GM19372 (cell line): ENCODE measurements around the gene MRRF.
"Not testable (repeated sequence)": the region's sequence is repeated elsewhere in the genome, so short reads cannot be mapped to it uniquely, and the experiment has no call there.

ENCODE experiments used
- ATAC-seq: cut with Tn5 transposase; IDR thresholded peaks from one replicate; pipeline ENCODE4 v1.9.1; 2021; ENCODE audit warnings: mild to moderate bottlenecking, low read depth, moderate library complexity; ENCODE audit not compliant: unreplicated experiment

The MRRF gene

DNA sequence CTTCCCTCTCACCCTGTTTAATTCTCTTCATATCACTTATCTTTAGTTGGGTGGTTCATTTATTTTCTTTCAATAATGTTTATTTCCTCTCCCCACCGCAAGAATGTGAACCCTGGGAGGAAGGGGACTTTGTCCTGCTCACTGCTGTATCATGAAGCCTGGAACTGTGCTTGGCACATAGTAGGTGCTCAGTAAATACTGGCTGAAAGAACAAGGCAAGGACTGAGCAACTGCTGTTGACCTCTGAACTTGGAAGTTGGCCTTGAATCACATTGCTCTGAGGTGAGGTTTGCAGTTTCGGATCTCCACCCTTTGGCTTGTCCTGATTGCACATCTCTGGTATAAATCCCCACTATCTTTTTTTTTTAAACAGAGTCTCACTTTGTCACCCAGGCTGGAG lies 84.1 kb downstream of the MRRF start:
- no peak for ATAC-seq

GRCh38 chr9:122349201-122349600 lies 84.5 kb downstream of the MRRF start:
- ATAC-seq = no peak

- ATAC-seq = peak; percentile 55
Measured at GRCh38 chr9:122350577-122351355, 86.1 kb downstream of the MRRF start.

GRCh38 chr9:122354536-122355199 lies 90.0 kb downstream of the MRRF start:
- no peak for ATAC-seq

DNA sequence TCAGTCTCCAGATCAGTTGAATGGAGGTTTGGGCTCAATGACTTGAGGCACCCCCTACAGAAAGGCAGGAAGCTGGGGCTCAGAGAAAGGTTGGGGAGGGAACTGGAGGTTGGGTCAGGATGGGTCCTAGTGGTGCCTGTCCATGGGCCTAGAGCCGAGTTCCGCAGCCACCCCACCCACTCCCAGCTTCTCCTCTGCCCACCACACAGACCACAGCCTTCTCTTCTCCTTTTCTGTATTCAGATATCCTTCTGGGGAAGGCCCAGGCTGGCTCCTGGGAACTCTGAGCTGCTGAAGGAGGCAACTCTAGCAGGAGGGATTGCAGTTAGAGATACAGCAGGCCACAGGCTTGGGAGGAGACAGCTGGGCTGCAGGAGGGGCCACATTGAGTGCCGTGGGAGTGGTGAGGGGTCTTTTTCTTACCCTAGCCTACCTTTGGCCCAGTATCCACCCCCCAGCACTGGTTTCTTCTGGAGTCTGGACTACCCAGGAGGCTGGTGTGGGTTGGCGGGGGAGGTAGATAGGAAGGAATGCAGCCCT lies 90.7 kb downstream of the MRRF start:
- no peak for ATAC-seq

DNA sequence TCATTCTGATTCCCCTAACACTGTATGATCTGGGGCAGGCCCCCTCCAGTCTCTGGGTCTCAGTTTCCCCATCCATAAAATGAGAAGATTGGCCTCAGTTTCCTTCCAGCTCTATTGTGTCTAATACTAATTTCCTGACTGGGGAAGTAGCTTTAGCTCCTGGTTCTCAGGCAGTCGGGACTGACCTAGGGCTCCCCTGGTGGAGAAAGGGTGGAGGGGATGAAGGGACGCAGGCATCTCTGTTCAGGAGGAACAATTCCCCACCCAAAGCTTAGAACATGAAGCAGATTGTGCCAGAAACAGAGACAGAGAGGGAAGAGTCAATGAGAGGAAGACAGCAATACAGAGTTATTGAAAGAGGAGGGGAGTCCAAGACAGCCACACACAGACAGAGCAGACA lies 91.9 kb downstream of the MRRF start:
- no peak for ATAC-seq

- ATAC-seq = no peak
Measured at GRCh38 chr9:122360891-122361290, 96.2 kb downstream of the MRRF start.

GRCh38 chr9:122363131-122363530 lies 98.4 kb downstream of the MRRF start:
- ATAC-seq = not testable (repeated sequence)

DNA sequence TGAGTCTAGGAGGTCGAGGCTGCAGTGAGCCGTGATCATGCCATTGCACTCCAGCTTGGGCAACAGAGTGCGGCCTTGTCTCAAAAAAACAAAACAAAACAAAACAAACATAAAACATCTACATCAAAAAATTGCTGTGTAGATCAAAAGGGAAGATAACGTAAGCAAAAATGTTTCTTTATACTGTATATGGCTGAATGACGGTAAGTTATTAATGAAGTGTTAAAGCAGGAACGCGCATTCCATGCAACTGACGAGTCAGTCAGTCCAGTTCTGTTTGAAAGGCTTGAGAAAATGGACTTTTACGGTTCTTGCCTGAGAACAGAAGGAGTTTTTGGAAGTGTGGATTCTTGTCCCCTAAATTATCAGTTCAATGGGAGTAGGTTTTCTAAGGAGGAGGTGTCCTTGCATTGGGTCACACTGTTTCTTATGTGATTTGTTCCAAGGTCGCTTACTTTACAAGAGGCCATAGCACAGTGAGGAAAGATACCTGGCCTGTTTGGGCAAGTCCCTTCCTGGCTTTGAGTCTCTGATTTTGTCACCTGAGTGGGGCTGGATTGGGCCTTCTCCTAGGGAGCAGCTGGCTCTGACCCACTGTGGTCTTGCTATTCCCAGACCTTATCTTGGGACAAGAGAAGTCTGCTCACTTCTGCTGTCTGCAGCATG lies 99.6 kb downstream of the MRRF start:
- ATAC-seq = no peak

GRCh38 chr9:122364783-122365150 lies 100.1 kb downstream of the MRRF start:
- ATAC-seq = no peak

GRCh38 chr9:122366074-122366660 lies 101.5 kb downstream of the MRRF start:
- ATAC-seq = no peak

- no peak for ATAC-seq
Measured at GRCh38 chr9:122367065-122367464, 102.4 kb downstream of the MRRF start.

- ATAC-seq = no peak
Measured at GRCh38 chr9:122367774-122368460, 103.2 kb downstream of the MRRF start.

- ATAC-seq = no peak
Measured at GRCh38 chr9:122368642-122369041, 104.0 kb downstream of the MRRF start.

GRCh38 chr9:122370303-122370702 lies 105.6 kb downstream of the MRRF start:
- peak; percentile 37 for ATAC-seq

DNA sequence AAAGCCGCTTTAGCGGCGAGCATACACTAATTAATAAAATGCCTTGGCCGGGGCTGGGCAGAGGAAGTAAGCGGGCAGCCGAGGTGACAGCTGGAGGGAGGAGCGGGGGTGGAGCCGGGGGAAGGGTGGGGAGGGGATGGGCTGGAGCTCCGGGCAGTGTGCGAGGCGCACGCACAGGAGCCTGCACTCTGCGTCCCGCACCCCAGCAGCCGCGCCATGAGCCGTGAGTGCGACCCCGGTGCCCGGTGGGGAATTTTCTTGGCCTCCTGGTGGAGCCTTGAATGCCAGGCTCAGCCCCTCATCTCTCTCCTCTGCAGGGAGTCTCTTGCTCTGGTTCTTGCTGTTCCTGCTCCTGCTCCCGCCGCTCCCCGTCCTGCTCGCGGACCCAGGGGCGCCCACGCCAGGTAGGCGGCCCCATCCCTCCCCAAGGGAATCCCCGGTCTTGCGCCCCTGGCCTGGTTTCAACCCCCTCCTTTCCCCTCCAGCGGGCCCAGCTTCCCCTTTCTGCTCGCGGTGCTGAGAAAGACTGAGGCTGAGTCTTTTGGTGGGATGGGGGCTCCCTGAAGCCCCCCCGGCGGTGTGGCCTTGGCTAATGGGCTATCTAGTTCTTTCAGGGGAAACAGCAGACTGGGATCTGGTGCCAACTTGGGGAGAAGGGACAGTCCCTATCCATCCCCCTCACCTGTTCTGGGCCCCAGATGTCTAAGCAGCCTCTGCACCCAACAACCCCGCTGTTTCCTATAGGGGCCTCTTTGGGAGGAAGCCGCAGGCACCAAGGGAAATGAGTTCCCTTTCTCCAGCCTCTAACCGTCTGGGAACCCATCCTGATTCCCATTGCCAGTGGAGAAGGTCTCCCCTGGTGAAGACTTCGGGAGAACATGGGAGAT lies 106.4 kb downstream of the MRRF start, which contains the start of gene PTGS1:
PTGS1 (plus strand) TSS at position 156 of the 887 bp plus-strand sequence; CDS start at position 217, 61 bp downstream.
- peak; percentile 69 for ATAC-seq

GRCh38 chr9:122371846-122372245 lies 107.2 kb downstream of the MRRF start:
- ATAC-seq = no peak

DNA sequence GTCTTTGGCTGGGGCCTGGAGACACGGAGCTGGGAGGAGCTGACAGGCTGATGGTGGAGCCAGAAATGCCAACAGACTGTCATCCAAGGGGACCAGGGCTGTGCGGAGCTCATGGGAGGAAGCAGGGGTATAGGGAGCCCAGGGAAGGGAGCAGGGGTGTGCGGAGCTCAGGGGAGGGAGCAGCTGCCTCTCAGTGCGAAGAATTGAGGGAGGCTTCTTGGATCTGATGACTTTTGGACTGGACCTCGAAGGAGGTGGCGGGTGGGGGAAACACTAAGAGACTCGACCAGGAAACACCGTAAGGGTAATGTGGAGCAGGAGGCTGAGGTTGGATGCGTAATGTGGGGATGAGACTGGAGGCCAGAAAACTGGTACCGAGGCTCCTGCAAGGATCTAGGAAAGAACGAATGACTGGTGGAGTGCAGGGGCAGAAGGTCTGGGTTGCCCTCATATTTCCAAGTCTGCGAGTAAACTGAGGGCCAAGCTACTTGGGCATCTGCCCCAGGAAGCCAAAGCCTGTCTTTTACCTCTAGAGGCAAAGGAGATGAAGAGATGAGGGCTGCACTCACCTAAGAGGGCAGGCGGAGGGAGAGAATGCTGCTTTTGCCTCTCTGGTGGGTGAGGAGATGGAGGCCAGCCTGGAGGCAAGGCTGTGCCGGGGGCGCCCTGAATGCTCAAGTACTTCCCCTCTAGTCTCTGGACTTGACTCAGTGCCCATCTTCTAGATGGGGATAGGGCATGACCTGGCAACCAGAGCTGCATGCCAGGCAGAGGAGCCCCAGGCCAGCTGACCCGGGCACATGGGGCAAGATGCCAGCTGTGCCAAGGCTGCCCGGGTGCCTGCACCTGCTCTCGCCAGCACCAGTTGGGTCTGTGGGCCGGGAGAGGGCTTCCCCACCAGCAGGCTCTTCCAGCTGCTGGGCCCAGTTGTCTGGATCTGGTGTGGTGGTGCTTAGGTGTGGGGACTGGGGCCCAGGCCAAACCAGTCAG lies 108.5 kb downstream of the MRRF start:
- ATAC-seq = no peak
